ENCODE results near the gene DCAF15.

The DCAF15 gene

GRCh38 chr19:13952154-13952930 lies at the start of gene DCAF15:
Gene DCAF15, plus strand, starts transcription at chr19:13952509. Its CDS starts 4 bp downstream, at chr19:13952513.
- TF ChIP-seq ZFX (IDR thresholded peaks at IDR 0.05): no peak
- no peak for TF ChIP-seq CTCF (conservative IDR thresholded peaks at IDR 0.05)

GRCh38 chr19:13902993-13903555 lies 49.2 kb upstream of the DCAF15 start:
- TF ChIP-seq ZFX (IDR thresholded peaks at IDR 0.05) (no peak), CTCF (conservative IDR thresholded peaks at IDR 0.05) (no peak; the same call in 1 of the 2 replicates)
- no peak overlapping the region for H3K27ac ChIP-seq

More at GRCh38 chr19:13952154-13952930, at the start of gene DCAF15:
- H3K27ac ChIP-seq: peak within 1 kb of the TSS; percentile 69

- TF ChIP-seq ZFX (IDR thresholded peaks at IDR 0.05): peak; percentile 75; the same call in 1 of the 2 replicates
- no peak for TF ChIP-seq CTCF (conservative IDR thresholded peaks at IDR 0.05)
- H3K27ac ChIP-seq: peak within 1 kb of the TSS; percentile 85
Measured at GRCh38 chr19:13905634-13906520, 46.4 kb upstream of the DCAF15 start, which contains the start of the genes BRME1 and CC2D1A. Gene BRME1, minus strand, starts transcription at chr19:13906117. Its CDS starts 1,225 bp downstream, at chr19:13904892. Gene CC2D1A, plus strand, starts transcription at chr19:13906201. Its CDS starts 241 bp downstream, at chr19:13906442.

GRCh38 chr19:13906521-13906904 lies 45.8 kb upstream of the DCAF15 start:
- no peak for TF ChIP-seq CTCF (conservative IDR thresholded peaks at IDR 0.05)
- TF ChIP-seq ZFX (IDR thresholded peaks at IDR 0.05): peak; percentile 44; the same call in 1 of the 2 replicates
- peak overlapping the region; percentile 85 for H3K27ac ChIP-seq

GRCh38 chr19:13906910-13907309 lies 45.4 kb upstream of the DCAF15 start:
- TF ChIP-seq CTCF (conservative IDR thresholded peaks at IDR 0.05) (no peak), ZFX (IDR thresholded peaks at IDR 0.05) (no peak)
- H3K27ac ChIP-seq: peak overlapping the region; percentile 85

GRCh38 chr19:13908674-13909073 lies 43.6 kb upstream of the DCAF15 start:
- no peak for TF ChIP-seq ZFX (IDR thresholded peaks at IDR 0.05)
- TF ChIP-seq CTCF (conservative IDR thresholded peaks at IDR 0.05): no peak
- H3K27ac ChIP-seq: no peak overlapping the region

Data from C4-2B (cell line).